IMR-90 (cell line): ENCODE results near the gene MR1. TPM values are rescaled to one million over a fixed set of nuclear protein-coding genes. Genes with fewer than 3 reads are reported as not detected.

Experiments
- ATAC-seq: fragments of 200-7000 bp; cut with Tn5 transposase; 2 replicates; pipeline ENCODE4 v1.9.1; 2020; ENCODE audit warnings: low read depth, mild to moderate bottlenecking, moderate library complexity
- BruUV-seq: library from RNA; stranded (reverse); fragments of 400-500 nt; replicated peaks from 2 replicates; lab custom pipeline; 2021; lab: Mats Ljungman, UMichigan
- CTCF ChIA-PET: fragments of 300-600 bp; formaldehyde crosslinking; extraction: SDS; loops from one replicate; lab custom pipeline; 2021; ENCODE audit warnings: antibody characterized with exemption; lab: Yijun Ruan, JAX
- POLR2A ChIA-PET: fragments of 300-600 bp; sonication (Branson Sonifier 250); formaldehyde crosslinking; loops from one replicate; lab custom pipeline; 2022; ENCODE audit warnings: antibody characterized with exemption; ENCODE audit not compliant: unreplicated experiment; lab: Charles Lee
- DNase-seq: peaks from one replicate; pipeline ENCODE4 v3.0.0; 2013
- H2AFZ ChIP-seq: replicated peaks from 2 replicates; pipeline ENCODE3; 2013; ENCODE audit warnings: low read length, mild to moderate bottlenecking; ENCODE audit not compliant: poor library complexity
- H2AK5ac ChIP-seq: 2 replicates; pipeline ENCODE4 v1.6.1; 2013; ENCODE audit warnings: low read depth, low read length, inconsistent platforms
- H2AK9ac ChIP-seq: replicated peaks from 2 replicates; pipeline ENCODE3; 2013; ENCODE audit warnings: mild to moderate bottlenecking, low read depth, low read length, moderate library complexity; ENCODE audit not compliant: poor library complexity
- H2BK120ac ChIP-seq: 2 replicates; pipeline ENCODE4 v1.6.1; 2013; ENCODE audit warnings: low read depth, low read length, inconsistent platforms
- H2BK15ac ChIP-seq: 3 replicates; pipeline ENCODE4 v1.6.1; 2013; ENCODE audit warnings: low read depth, low read length, inconsistent platforms
- H2BK20ac ChIP-seq: 2 replicates; pipeline ENCODE4 v1.6.1; 2013; ENCODE audit warnings: low read depth, mild to moderate bottlenecking, inconsistent platforms, low read length, moderate library complexity
- H2BK5ac ChIP-seq: 2 replicates; pipeline ENCODE4 v1.6.1; 2013; ENCODE audit warnings: mild to moderate bottlenecking, low read depth, low read length, inconsistent platforms; ENCODE audit not compliant: poor library complexity, severe bottlenecking
- H3K14ac ChIP-seq: replicated peaks from 2 replicates; pipeline ENCODE4 v1.6.1; 2013; ENCODE audit warnings: low read depth, low read length, inconsistent platforms
- H3K18ac ChIP-seq: 2 replicates; pipeline ENCODE4 v1.6.1; 2013; ENCODE audit warnings: low read depth, low read length, control low read depth
- H3K23ac ChIP-seq: 2 replicates; pipeline ENCODE4 v1.6.1; 2013; ENCODE audit warnings: low read depth, low read length, inconsistent platforms
- H3K27ac ChIP-seq: 2 replicates; pipeline ENCODE4 v1.5.1; 2013; ENCODE audit warnings: mild to moderate bottlenecking, control low read depth, low read length; ENCODE audit not compliant: insufficient read depth
- H3K27me3 ChIP-seq: 2 replicates; pipeline ENCODE4 v1.6.1; 2013; ENCODE audit warnings: low read length; ENCODE audit not compliant: control insufficient read depth, insufficient read depth
- H3K36me3 ChIP-seq: 2 replicates; pipeline ENCODE4 v1.6.1; 2013; ENCODE audit warnings: low read length, mixed read lengths; ENCODE audit not compliant: control insufficient read depth, insufficient read depth
- H3K4ac ChIP-seq: 2 replicates; pipeline ENCODE4 v1.6.1; 2013; ENCODE audit warnings: low read depth, low read length, inconsistent platforms
- H3K4me1 ChIP-seq: 2 replicates; pipeline ENCODE4 v1.6.1; 2013; ENCODE audit warnings: low read length, mixed read lengths; ENCODE audit not compliant: control insufficient read depth, insufficient read depth
- H3K4me2 ChIP-seq: 2 replicates; pipeline ENCODE4 v1.6.1; 2013; ENCODE audit warnings: low read depth, mild to moderate bottlenecking, control low read depth, low read length, moderate library complexity
- H3K4me3 ChIP-seq: 2 replicates; pipeline ENCODE4 v1.5.1; 2013; ENCODE audit warnings: low read depth, mild to moderate bottlenecking, control low read depth, low read length, moderate library complexity; ENCODE audit not compliant: insufficient read depth
- H3K56ac ChIP-seq: 2 replicates; pipeline ENCODE4 v1.6.1; 2013; ENCODE audit warnings: low read length, inconsistent platforms; ENCODE audit not compliant: insufficient read depth; ENCODE audit errors: extremely low read depth
- H3K79me1 ChIP-seq, 2 experiments: 2 replicates each; pipeline ENCODE4 v1.6.1; 2013; ENCODE audit warnings: low read length in 2 of 2, inconsistent platforms in 1 of 2, low read depth in 1 of 2
- H3K9ac ChIP-seq: 2 replicates; pipeline ENCODE4 v1.6.1; 2013; ENCODE audit warnings: low read depth, low read length, control low read depth
- H3K9me1 ChIP-seq: 2 replicates; pipeline ENCODE4 v1.6.1; 2013; ENCODE audit warnings: low read length, inconsistent platforms; ENCODE audit not compliant: insufficient read depth
- H3K9me3 ChIP-seq: 2 replicates; pipeline ENCODE4 v1.6.1; 2013; ENCODE audit warnings: low read length; ENCODE audit not compliant: control insufficient read depth, insufficient read depth
- H4K20me1 ChIP-seq: 2 replicates; pipeline ENCODE4 v1.6.1; 2013; ENCODE audit warnings: low read length, inconsistent platforms; ENCODE audit not compliant: insufficient read depth
- H4K5ac ChIP-seq: 2 replicates; pipeline ENCODE4 v1.6.1; 2013; ENCODE audit warnings: mild to moderate bottlenecking, low read depth, low read length, control low read depth
- H4K8ac ChIP-seq, 2 experiments: 2 replicates each; pipeline ENCODE4 v1.6.1; 2013; ENCODE audit warnings: low read depth in 2 of 2, low read length in 2 of 2, control low read depth in 1 of 2, inconsistent platforms in 1 of 2
- H4K91ac ChIP-seq: 2 replicates; pipeline ENCODE4 v1.6.1; 2013; ENCODE audit warnings: low read depth, low read length, inconsistent platforms; ENCODE audit not compliant: insufficient read depth
- FOS ChIP-seq: fragments of 150-350 bp; IDR thresholded peaks from 2 replicates; pipeline ENCODE4 v1.6.1; 2016; ENCODE audit warnings: low read depth, low read length
- MXI1 ChIP-seq: IDR thresholded peaks from 2 replicates; pipeline ENCODE4 v1.6.1; 2012; ENCODE audit warnings: low read depth, mild to moderate bottlenecking, low read length, moderate library complexity, borderline replicate concordance
- RFX5 ChIP-seq: IDR thresholded peaks from 2 replicates; pipeline ENCODE4 v1.8.0; 2012; ENCODE audit warnings: low read depth, mild to moderate bottlenecking, low read length, moderate library complexity
- WGBS, 2 experiments: methylation state at CpG; one replicate each; pipeline versions ENCODE4 v1.1.5 to v1.1.7; 2013; ENCODE audit warnings: missing lambda C conversion rate in 2 of 2; ENCODE audit not compliant: insufficient read length in 1 of 2; ENCODE audit errors: extremely low coverage in 2 of 2; 5-methylcytosine and 5-hydroxymethylcytosine counted together
- dilution Hi-C: fragments of 300-500 bp; cut with HindIII; formaldehyde crosslinking; loops from one replicate; pipeline ENCODE4 v1.14.3; 2018; ENCODE audit warnings: low sequenced_read_pairs; ENCODE audit not compliant: unreplicated experiment
- in situ Hi-C: fragments of 300-500 bp; cut with MboI; formaldehyde crosslinking; loops from 3 replicates; pipeline ENCODE4 v1.14.3; 2019; ENCODE audit warnings: low sequenced_read_pairs, inconsistent platforms, mixed read lengths
- intact Hi-C: fragments of 100-400 bp; cut with micrococcal nuclease; formaldehyde crosslinking; loops from 2 replicates; pipeline ENCODE4 v1.10.0; 2022
- polyA plus RNA-seq, 3 experiments: library from polyadenylated mRNA; depleted of rRNA; stranded (reverse); fragments of >200 nt; gene quantifications; 2 replicates each; pipeline ENCODE4 v1.2.3, GENCODE V29; 2012; ENCODE audit warnings: low replicate concordance in 1 of 3
- total RNA-seq: library from RNA; depleted of rRNA; stranded (reverse); fragments of >200 nt; gene quantifications from 2 replicates; pipeline ENCODE4 v1.2.3, GENCODE V29; 2012

The MR1 gene
- total and polyA plus RNA-seq, 2 of the 4 experiments (the other 2 are of a cell fraction), result 6.0 to 6.1 TPM

DNA sequence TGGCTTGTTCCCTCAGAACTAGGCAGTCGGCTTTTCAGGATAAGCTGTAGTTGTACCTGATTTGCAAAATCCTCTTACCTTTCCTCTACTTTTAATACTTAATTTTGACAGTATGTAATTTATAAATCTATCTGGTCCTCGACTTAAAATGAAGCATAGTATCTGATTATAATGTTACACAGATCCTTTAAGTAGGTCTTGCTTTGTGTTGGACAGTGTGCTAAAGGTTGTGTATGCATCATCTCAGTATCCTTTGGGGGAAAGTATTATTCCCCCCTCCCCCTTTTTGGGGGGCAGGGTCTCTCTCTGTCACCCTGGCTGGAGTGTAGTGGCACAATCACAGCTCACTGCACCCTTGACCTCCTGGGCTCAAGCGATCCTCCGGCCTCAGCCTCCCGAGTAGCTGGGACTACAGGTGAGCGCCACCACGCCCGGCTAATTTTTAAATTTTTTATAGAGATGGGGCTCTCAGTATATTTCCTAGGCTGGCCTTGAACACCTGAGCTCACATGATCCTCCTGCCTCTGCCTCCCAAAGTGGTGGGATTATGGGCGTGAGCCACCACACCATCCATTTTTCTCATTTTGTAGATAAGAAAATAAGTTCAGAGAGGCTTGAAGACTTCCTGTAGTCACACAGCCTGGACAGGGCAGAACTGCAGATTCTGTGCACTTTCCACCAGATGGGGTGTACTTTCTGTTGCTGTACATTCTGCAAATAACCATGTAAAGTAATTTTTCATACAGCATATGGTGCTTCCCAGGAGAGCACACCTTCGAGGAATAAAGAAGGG, 10.3 kb upstream of the MR1 start:
- Histone ChIP-seq H3K4ac (peak overlapping the region; percentile 70), H3K36me3 (0 out of 2 replicates have a peak, but pooled peaks cover 2% of the 10 kb centered on the region), H3K4me2 (peak overlapping the region; percentile 73), H3K27me3 (no peaks in the 10 kb centered on the region), H4K5ac (peak overlapping the region; percentile 25; the same call in 1 of the 2 replicates), H3K4me1 (no peaks in the 10 kb centered on the region), H3K4me3 (peak overlapping the region; percentile 27; the same call in 1 of the 2 replicates), H2AFZ (peak overlapping the region; percentile 69), H3K27ac (no peak overlapping the region), H3K9ac (peak overlapping the region; percentile 17; the same call in 1 of the 2 replicates), H4K20me1 (peaks cover 24% of the 10 kb centered on the region; the same call in 1 of the 2 replicates), H3K18ac (no peak overlapping the region), H2BK120ac (peak overlapping the region; percentile 36; the same call in 1 of the 2 replicates), H2AK9ac (no peak overlapping the region), H3K9me1 (peaks cover 8% of the 10 kb centered on the region), H2BK20ac (no peak overlapping the region; the same call in 1 of the 2 replicates), H2AK5ac (peak overlapping the region; percentile 28; the same call in 1 of the 2 replicates), H3K79me1 (peaks cover 0 to 32% of the 10 kb centered on the region in 2 experiments; a peak in 3 of 4 replicates), H3K14ac (no peak overlapping the region), H4K8ac (peak overlapping the region in 1 of 2 experiments; percentile 66; a peak in 2 of 4 replicates), H2BK5ac (peak overlapping the region; percentile 57), H2BK15ac (0 out of 3 replicates have a peak overlapping the region, but pooled peaks have one; percentile 31), H3K23ac (peak overlapping the region; percentile 70; the same call in 1 of the 2 replicates), H3K56ac (peak overlapping the region; percentile 52; the same call in 1 of the 2 replicates), H4K91ac (peak overlapping the region; percentile 36; the same call in 1 of the 2 replicates), H3K9me3 (no peaks in the 10 kb centered on the region)
- ATAC-seq (no peak), DNase-seq (no peak)
- ChIA-PET POLR2A (no interaction called here), CTCF (interaction anchor here (0.6 to 1.4 kb wide), 3 partner anchors 15 to 981 kb away, joined by 3 to 4 read pairs (median 4); no protein-coding TSS in a partner anchor)
- no peak for TF ChIP-seq FOS
- no peak for TF ChIP-seq MXI1
- TF ChIP-seq RFX5, result no peak
- intact Hi-C loops, result loop anchor here (5.0 to 10.0 kb wide), 3 partner anchors 69 to 509 kb away; no protein-coding TSS in a partner anchor
- dilution Hi-C loops, result no loop called here
- no TSS peak for BruUV-seq
- no CpG with 5 or more reads among the region's 10 CpGs for WGBS, 2 experiments
- in situ Hi-C loops, result no loop called here
